Mesenchymal stem cell (in vitro differentiated cells and primary cell): Measurements from ENCODE around the gene PROCA1.

Source experiments
- DNase-seq: peaks from one replicate; pipeline ENCODE4 v3.0.0-alpha.2; 2013
- H2AFZ ChIP-seq: one replicate; pipeline ENCODE4 v1.6.1; 2013; ENCODE audit warnings: low read depth, mild to moderate bottlenecking, control low read depth, inconsistent platforms, low read length, moderate library complexity
- H2AK5ac ChIP-seq: 2 replicates; pipeline ENCODE4 v1.6.1; 2013; ENCODE audit warnings: low read length, moderate library complexity, mild to moderate bottlenecking, inconsistent platforms; ENCODE audit not compliant: severe bottlenecking
- H2BK120ac ChIP-seq: one replicate; pipeline ENCODE4 v1.6.1; 2013; ENCODE audit warnings: low read depth, mild to moderate bottlenecking, inconsistent platforms, low read length, moderate library complexity
- H2BK12ac ChIP-seq, 2 experiments: one replicate each; pipeline ENCODE4 v1.6.1; 2013; ENCODE audit warnings: inconsistent platforms in 2 of 2, low read length in 2 of 2, mild to moderate bottlenecking in 2 of 2, moderate library complexity in 2 of 2, control low read depth in 1 of 2
- H2BK15ac ChIP-seq: one replicate; pipeline ENCODE4 v1.6.1; 2013; ENCODE audit warnings: mild to moderate bottlenecking, low read depth, inconsistent platforms; ENCODE audit not compliant: poor library complexity, severe bottlenecking
- H2BK5ac ChIP-seq: 2 replicates; pipeline ENCODE4 v1.6.1; 2013; ENCODE audit warnings: low read depth, mild to moderate bottlenecking, low read length, control low read depth, inconsistent platforms; ENCODE audit not compliant: poor library complexity, severe bottlenecking
- H3K14ac ChIP-seq, 2 experiments: one replicate each; pipeline ENCODE4 v1.6.1; 2013; ENCODE audit warnings: inconsistent platforms in 2 of 2, low read length in 2 of 2, control low read depth in 1 of 2, mild to moderate bottlenecking in 1 of 2, moderate library complexity in 1 of 2
- H3K18ac ChIP-seq, 2 experiments: one replicate each; pipeline ENCODE4 v1.6.1; 2013; ENCODE audit warnings: inconsistent platforms in 2 of 2, low read length in 2 of 2, control low read depth in 1 of 2, low read depth in 1 of 2, mild to moderate bottlenecking in 1 of 2
- H3K23ac ChIP-seq, 2 experiments: one replicate each; pipeline ENCODE4 v1.6.1; 2013; ENCODE audit warnings: inconsistent platforms in 2 of 2, low read length in 2 of 2, mild to moderate bottlenecking in 2 of 2, moderate library complexity in 2 of 2, control low read depth in 1 of 2
- H3K27ac ChIP-seq: 2 replicates; pipeline ENCODE4 v1.5.1; 2013; ENCODE audit warnings: mild to moderate bottlenecking, moderate library complexity, low read length, control low read depth, inconsistent platforms; ENCODE audit not compliant: poor library complexity, severe bottlenecking
- H3K27me3 ChIP-seq, 2 experiments: 2 replicates each; pipeline versions ENCODE4 v1.6.1 to v1.7.0; 2013; ENCODE audit warnings: low read length in 2 of 2, mild to moderate bottlenecking in 2 of 2, moderate library complexity in 2 of 2, control low read depth in 1 of 2, inconsistent platforms in 1 of 2; ENCODE audit not compliant: control insufficient read depth in 1 of 2, insufficient read depth in 1 of 2
- H3K36me3 ChIP-seq, 2 experiments: 2 replicates each; pipeline versions ENCODE4 v1.6.1 to v1.7.0; 2013; ENCODE audit warnings: low read length in 2 of 2, control low read depth in 1 of 2, inconsistent platforms in 1 of 2, low read depth in 1 of 2, mild to moderate bottlenecking in 1 of 2; ENCODE audit not compliant: insufficient read depth in 2 of 2, control insufficient read depth in 1 of 2
- H3K4ac ChIP-seq, 2 experiments: one replicate each; pipeline ENCODE4 v1.6.1; 2013; ENCODE audit warnings: inconsistent platforms in 2 of 2, low read length in 2 of 2, mild to moderate bottlenecking in 2 of 2, moderate library complexity in 2 of 2, control low read depth in 1 of 2, low read depth in 1 of 2
- H3K4me1 ChIP-seq: 2 replicates; pipeline ENCODE4 v1.6.1; 2013; ENCODE audit warnings: low read depth, low read length, control low read depth; ENCODE audit not compliant: control insufficient read depth, insufficient read depth
- H3K4me2 ChIP-seq: 2 replicates; pipeline ENCODE4 v1.6.1; 2013; ENCODE audit warnings: low read length, mild to moderate bottlenecking, inconsistent platforms; ENCODE audit not compliant: poor library complexity, severe bottlenecking
- H3K4me3 ChIP-seq, 2 experiments: 2 replicates each; pipeline versions ENCODE4 v1.5.1 to v1.7.0; 2013; ENCODE audit warnings: low read length in 2 of 2, mild to moderate bottlenecking in 2 of 2, control low read depth in 1 of 2, low read depth in 1 of 2; ENCODE audit not compliant: insufficient read depth in 1 of 2
- H3K79me1 ChIP-seq: replicated peaks from 2 replicates; pipeline ENCODE4 v1.6.1; 2013; ENCODE audit warnings: mild to moderate bottlenecking, control low read depth, low read length, inconsistent platforms; ENCODE audit not compliant: poor library complexity, severe bottlenecking
- H3K9ac ChIP-seq: 2 replicates; pipeline ENCODE4 v1.7.0; 2013; ENCODE audit warnings: mild to moderate bottlenecking, low read length, moderate library complexity
- H3K9me3 ChIP-seq: 2 replicates; pipeline ENCODE4 v1.7.0; 2013; ENCODE audit warnings: mild to moderate bottlenecking, low read length; ENCODE audit not compliant: control insufficient read depth
- H4K8ac ChIP-seq: one replicate; pipeline ENCODE4 v1.6.1; 2013; ENCODE audit warnings: inconsistent platforms, mild to moderate bottlenecking, low read length, moderate library complexity
- H4K91ac ChIP-seq: one replicate; pipeline ENCODE4 v1.6.1; 2013; ENCODE audit warnings: mild to moderate bottlenecking, low read length, inconsistent platforms
- WGBS: methylation state at CpG from one replicate; pipeline ENCODE4 v1.1.7; 2013; ENCODE audit warnings: mixed read lengths; 5-methylcytosine and 5-hydroxymethylcytosine counted together

Gene PROCA1

DNA sequence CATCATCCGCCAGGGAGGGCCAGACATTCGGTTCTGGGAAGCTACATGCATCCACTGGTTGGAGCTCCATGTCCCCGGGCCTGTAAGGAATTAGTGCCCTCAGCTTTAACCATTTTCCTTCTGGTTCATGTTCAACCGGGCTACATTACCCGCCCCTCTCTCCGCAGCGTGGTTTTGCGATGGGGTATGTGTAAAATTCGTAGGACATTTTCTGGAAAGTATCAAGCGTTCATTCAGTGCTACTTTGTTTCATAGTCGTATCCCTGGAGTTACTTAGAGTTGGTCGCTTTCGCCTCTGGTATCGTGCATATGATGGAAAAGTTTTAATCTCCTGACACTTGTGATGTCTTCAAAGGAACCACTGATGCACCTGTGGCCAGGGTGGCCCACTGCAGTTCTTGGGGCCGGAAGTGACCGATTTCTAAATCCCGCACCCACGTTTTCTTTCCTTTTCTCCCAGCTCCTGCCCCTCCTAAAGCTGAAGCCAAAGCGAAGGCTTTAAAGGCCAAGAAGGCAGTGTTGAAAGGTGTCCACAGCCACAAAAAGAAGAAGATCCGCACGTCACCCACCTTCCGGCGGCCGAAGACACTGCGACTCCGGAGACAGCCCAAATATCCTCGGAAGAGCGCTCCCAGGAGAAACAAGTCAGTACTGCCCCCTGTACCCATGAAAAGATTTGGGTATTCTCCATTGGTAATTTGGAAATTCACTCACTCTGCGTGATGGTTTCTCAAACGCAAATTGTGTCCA lies 8.7 kb upstream of the PROCA1 start:
- no peaks in the 10 kb centered on the region for H3K27me3 ChIP-seq
- H2AK5ac ChIP-seq: peak overlapping the region; percentile 5
- peak overlapping the region; percentile 74 for H4K8ac ChIP-seq
- peaks cover 32 to 49% of the 10 kb centered on the region in 2 experiments for H3K36me3 ChIP-seq
- peaks cover 26% of the 10 kb centered on the region for H3K4me1 ChIP-seq
- H3K4me3 ChIP-seq: peak overlapping the region; percentile 85 to 99
- peak; percentile 28 for DNase-seq
- no peak overlapping the region for H2BK12ac ChIP-seq
- H3K18ac ChIP-seq: peak overlapping the region; percentile 78 to 97
- H3K4ac ChIP-seq: peak overlapping the region; percentile 29 to 77
- H3K9me3 ChIP-seq: no peaks in the 10 kb centered on the region
- no peak overlapping the region for H3K23ac ChIP-seq
- H3K14ac ChIP-seq: peak overlapping the region in 1 of 2 experiments; percentile 9
- no peak overlapping the region for H2AFZ ChIP-seq
- peak overlapping the region; percentile 40 for H2BK5ac ChIP-seq
- H3K79me1 ChIP-seq: peaks cover 2% of the 10 kb centered on the region
- no peak overlapping the region for H2BK15ac ChIP-seq
- H3K9ac ChIP-seq: peak overlapping the region; percentile 95
- under 1% methylated on average over 21 of the region's 30 CpGs for WGBS
- no peak overlapping the region for H2BK120ac ChIP-seq
- H4K91ac ChIP-seq: peak overlapping the region; percentile 67
- peak overlapping the region; percentile 92 for H3K27ac ChIP-seq
- peak overlapping the region; percentile 76 for H3K4me2 ChIP-seq

DNA sequence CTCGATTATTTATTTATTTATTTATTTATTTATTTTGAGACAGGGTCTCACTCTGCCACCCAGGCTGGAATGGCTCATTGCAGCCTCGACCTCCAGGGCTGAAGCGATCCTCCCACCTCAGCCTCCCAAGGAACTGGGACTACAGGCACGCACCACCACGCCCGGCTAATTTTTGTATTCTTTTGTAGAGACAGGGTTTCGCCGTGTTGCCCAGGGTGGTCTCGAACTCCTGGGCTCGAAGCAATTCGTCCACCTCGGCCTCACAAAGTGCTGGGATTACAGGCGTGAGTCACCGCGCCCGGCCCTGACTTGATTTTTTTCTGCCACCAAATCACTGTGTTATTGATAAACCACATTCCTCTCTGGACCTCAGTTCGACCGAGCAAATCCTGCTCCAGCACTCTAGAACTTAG lies 7.3 kb upstream of the PROCA1 start:
- 15% methylated on average over 17 of the region's 18 CpGs for WGBS
- H3K4me2 ChIP-seq: peak overlapping the region; percentile 39
- H4K8ac ChIP-seq: peak overlapping the region; percentile 65

DNA sequence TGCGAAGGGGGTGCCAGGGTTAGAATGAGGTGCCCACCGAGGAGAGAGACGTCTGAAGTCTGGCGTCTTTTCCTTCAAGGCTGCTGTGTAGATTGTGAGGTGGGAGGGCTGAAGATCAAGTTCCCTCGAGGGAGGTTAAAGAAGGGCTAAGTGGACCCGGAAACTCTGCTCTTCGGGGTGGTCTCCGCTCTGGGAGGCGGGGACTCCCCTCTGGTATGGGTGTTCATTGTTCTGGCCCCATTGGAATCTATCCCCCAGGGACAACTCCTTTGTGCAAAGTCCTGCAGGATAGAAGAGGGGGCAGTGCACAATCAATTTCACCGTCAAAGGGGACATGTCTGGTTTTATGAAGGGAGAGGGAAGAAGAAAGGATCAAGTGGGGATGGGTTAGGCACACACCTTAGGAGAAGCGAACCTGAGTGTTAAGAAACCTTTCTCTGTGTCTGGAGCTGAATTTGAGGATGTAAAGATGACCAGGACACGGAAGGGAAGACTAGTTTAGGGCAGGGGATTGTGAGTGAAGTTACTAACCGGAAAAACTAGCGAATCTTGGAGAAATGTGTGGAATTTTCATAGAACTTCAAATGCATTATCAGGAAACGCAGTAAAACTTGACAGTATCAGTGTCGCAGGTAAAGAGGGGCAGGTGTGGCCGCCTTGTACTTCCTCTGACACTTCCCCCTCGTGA lies 6.8 kb upstream of the PROCA1 start:
- H2BK15ac ChIP-seq: no peak overlapping the region
- H3K9me3 ChIP-seq: no peaks in the 10 kb centered on the region
- H3K4me1 ChIP-seq: peaks cover 22% of the 10 kb centered on the region
- peak overlapping the region; percentile 45 to 99 for H3K4me3 ChIP-seq
- no peak for DNase-seq
- peak overlapping the region; percentile 99 for H2BK5ac ChIP-seq
- peak overlapping the region; percentile 60 to 98 for H3K18ac ChIP-seq
- no peak overlapping the region for H2AFZ ChIP-seq
- H3K27ac ChIP-seq: peak overlapping the region; percentile 98
- peaks cover 44 to 51% of the 10 kb centered on the region in 2 experiments for H3K36me3 ChIP-seq
- peak overlapping the region; percentile 43 for H4K91ac ChIP-seq
- H4K8ac ChIP-seq: peak overlapping the region; percentile 93
- H3K4me2 ChIP-seq: peak overlapping the region; percentile 61
- 6% methylated on average over 15 of the region's 18 CpGs for WGBS
- H3K14ac ChIP-seq: no peak overlapping the region
- peak overlapping the region; percentile 65 for H2BK120ac ChIP-seq
- H3K23ac ChIP-seq: no peak overlapping the region
- peak overlapping the region; percentile 79 to 84 for H3K4ac ChIP-seq
- peak overlapping the region; percentile 7 to 14 for H2BK12ac ChIP-seq
- peaks cover 9% of the 10 kb centered on the region for H3K79me1 ChIP-seq
- peak overlapping the region; percentile 78 for H2AK5ac ChIP-seq
- peak overlapping the region; percentile 95 for H3K9ac ChIP-seq
- no peaks in the 10 kb centered on the region for H3K27me3 ChIP-seq

More for the DNA sequence above, 7.3 kb upstream of the PROCA1 start:
- no peak for DNase-seq
- Histone ChIP-seq H3K4me3 (peak overlapping the region; percentile 20 to 99), H3K27me3 (no peaks in the 10 kb centered on the region), H3K27ac (peak overlapping the region; percentile 98), H3K9ac (peak overlapping the region; percentile 95), H2AK5ac (peak overlapping the region; percentile 25), H3K18ac (peak overlapping the region; percentile 69 to 85), H2BK5ac (no peak overlapping the region), H3K4ac (peak overlapping the region in 1 of 2 experiments; percentile 84), H3K9me3 (no peaks in the 10 kb centered on the region), H2BK120ac (peak overlapping the region; percentile 1), H3K36me3 (peaks cover 39 to 52% of the 10 kb centered on the region in 2 experiments), H2BK12ac (peak overlapping the region in 1 of 2 experiments; percentile 78), H4K91ac (peak overlapping the region; percentile 70), H3K23ac (peak overlapping the region in 1 of 2 experiments; percentile 43), H3K4me1 (peaks cover 22% of the 10 kb centered on the region), H2AFZ (no peak overlapping the region), H3K14ac (no peak overlapping the region), H3K79me1 (peaks cover 7% of the 10 kb centered on the region), H2BK15ac (no peak overlapping the region)
